ENCODE results near the gene PTPRN2.

PTPRN2 gene

GRCh38 chr7:157619753-157620525 is 967.7 kb downstream of the PTPRN2 start:
- no peak for DNase-seq

- no peak for DNase-seq
Measured at GRCh38 chr7:157618823-157619606, 968.6 kb downstream of the PTPRN2 start.

DNA sequence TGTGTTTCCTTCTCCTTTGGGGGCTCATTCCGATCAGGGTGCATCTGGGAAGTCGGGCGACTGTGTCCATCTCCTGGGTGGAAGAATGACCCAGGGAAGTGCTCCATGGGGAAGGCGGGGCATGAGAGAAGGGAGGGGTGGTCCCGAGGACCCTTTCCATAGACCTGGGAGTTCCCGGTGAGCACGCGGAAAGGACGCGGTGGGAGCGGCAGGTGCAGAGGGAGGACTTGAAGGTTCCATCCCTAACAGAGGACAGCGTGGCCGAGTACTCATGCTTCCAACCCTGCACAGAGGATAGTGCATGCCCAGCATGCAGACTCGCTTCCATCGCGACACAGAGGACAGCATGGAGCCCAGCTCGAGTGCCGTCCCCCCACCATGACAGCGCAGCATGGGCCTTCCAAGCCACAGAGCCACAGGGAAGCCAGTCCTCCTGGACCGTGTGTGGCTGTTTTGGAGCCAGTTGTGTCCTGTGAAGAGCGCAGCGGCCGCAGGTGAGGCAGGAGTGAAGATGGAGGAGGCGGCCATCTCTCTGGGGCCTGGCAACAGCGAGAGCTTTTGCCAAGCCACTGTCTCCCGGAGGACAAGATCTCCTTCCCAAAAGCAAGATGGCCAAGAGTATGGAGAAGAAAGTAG is 969.4 kb downstream of the PTPRN2 start:
- DNase-seq = no peak

GRCh38 chr7:157617401-157617800 is 970.2 kb downstream of the PTPRN2 start:
- no peak for DNase-seq

GRCh38 chr7:157616931-157617330 is 970.7 kb downstream of the PTPRN2 start:
- no peak for DNase-seq

DNA sequence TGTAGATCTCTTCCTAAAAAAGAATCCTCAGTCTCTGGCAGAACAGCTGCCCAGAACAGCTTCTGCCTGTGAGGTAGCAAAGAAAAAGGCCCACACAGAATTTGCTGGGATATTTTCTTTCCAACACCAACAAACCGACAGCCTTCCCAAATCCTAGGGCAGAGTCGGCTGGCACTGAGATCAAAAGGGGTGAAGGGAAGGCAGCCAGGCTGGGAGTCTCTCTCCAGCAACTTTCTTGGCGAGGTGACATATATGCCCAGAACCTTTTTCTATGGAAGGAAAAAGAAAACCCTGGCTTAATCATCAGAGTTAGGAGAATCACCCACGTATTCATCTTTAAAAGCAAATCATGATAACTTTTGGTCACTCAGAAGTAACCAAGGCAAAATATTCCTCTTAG is 971.2 kb downstream of the PTPRN2 start:
- no peak for DNase-seq

- no peak for DNase-seq
Measured at GRCh38 chr7:157615852-157616251, 971.8 kb downstream of the PTPRN2 start.

- no peak for DNase-seq
Measured at GRCh38 chr7:157615101-157615817, 972.4 kb downstream of the PTPRN2 start.

- no peak for DNase-seq
Measured at GRCh38 chr7:157614457-157615020, 973.1 kb downstream of the PTPRN2 start.

GRCh38 chr7:157613575-157614322 is 973.9 kb downstream of the PTPRN2 start:
- DNase-seq = peak; percentile 11

DNA sequence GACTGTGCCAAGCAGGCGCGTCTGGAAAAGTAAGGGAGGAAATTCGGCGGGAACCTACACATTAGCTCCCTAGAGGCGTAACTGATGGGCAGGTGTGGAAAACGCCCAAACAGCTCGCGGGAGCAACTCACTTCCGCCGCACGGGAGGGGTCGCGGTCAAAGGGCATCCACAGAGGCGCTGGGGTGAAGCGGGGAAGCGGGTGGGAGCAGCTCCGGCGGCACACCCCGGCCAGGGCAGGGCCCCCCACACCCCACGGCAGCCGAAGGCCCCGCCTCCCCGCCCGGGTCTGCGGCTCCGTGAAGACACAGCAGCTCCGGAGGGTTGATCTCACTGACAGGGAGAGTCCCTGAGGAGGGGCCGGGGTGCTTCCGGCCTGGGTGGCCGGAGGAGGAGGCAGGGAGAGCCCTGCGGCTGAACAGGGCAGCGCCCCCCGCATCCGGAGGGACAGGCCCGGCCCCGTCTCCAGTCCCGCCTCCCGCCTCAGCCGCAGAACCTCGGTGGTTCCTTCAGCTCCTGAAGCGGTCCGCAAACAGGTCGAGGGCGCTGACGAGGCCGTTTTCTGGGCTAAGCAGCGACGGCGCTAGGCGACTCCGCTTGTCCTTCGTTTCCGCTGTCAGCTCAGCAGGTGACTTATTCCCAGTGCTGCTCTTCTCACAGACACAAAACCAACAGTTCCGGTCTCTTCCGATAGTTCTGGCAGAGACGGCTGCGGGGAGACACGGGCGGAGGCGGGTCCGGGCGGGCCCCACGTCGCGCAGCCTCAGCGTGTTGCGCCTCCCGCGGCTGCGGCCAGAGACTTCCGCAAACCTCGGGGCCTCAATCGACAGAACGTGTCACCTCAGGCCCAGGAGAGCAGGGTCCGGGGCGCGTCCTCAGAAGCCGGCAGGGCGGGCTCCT is 974.7 kb downstream of the PTPRN2 start:
- no peak for DNase-seq

DNA sequence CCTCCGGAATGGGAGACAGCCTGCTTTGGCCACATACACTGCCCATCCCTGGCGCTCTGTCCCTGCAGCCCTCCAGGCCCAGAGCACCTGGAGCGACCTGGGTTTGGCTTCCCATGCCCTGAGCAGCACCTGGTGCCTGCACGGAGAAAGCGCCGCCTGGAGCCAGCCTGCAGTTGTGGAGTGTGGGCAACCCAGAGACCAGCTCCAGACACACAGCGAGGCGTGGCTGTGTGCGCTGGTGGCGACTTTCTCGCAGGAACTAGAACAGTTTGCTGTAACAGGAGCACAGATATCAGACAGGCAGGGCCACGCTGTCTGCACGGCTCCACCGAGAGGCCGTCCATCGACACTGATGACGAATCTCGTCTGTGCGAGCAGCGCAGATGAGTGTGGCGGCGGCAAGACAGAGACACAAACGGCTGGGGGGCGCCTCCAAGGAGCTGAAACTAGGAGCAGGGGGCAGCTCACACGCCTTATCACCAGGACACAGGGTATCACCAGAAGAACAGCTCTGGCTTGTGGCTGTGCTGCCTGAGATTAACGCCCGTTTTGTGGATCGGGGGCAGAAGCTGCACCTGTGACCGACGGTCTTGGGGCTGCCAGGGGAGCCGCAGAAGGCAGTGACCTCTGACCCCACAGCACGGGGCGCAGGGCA is 975.5 kb downstream of the PTPRN2 start:
- no peak for DNase-seq

- no peak for DNase-seq
Measured at GRCh38 chr7:157611341-157611740, 976.3 kb downstream of the PTPRN2 start.

DNA sequence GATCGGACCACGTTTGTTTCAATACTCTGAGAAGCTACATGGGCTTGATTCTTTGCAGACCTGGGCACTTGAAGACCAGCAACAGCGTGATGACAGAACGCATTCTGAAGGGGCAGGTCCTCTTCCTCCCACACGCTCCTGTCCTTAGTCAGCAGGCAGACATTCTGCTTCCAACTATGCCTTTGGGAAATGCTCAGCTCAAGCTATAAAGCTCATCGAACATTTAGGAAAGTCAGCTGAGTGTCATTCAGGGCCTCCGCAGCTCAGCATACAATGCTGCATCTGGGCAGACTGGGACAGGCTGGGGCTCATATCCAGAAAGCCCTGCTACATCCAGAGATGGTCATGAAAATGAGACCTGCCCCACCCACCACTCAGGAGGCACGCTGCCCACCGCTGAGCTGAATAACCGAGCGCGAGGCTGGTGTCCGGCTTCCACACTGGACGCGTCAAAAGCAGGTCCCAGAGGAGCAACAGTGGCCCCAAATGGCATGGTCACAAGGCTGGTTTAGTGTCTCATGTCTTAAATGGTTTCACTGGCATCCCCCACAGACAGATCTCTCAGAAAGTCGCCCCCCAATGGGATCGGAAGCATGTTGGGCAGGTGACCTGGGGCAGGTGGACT is 976.8 kb downstream of the PTPRN2 start:
- DNase-seq = no peak

GRCh38 chr7:157609932-157610640 is 977.5 kb downstream of the PTPRN2 start:
- DNase-seq = no peak

DNA sequence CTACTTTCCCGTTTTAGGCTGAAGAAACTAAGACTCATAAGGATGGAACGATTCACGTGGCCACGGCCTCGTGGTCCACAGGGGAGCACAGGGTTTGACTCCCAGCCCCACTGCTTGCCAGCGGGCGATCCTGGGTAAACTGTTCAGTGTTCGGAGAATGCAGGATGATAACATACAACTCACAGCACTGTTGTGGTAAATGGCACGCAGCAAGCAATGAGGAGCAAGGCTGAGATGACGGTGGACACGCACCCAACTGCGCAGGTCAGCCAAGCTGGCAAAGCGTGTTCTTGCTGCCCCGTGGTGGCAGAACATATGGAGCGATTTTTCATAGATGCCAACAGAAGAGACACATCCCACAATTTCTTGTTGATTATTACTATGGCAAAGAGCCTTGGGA is 978.1 kb downstream of the PTPRN2 start:
- no peak for DNase-seq

DNA sequence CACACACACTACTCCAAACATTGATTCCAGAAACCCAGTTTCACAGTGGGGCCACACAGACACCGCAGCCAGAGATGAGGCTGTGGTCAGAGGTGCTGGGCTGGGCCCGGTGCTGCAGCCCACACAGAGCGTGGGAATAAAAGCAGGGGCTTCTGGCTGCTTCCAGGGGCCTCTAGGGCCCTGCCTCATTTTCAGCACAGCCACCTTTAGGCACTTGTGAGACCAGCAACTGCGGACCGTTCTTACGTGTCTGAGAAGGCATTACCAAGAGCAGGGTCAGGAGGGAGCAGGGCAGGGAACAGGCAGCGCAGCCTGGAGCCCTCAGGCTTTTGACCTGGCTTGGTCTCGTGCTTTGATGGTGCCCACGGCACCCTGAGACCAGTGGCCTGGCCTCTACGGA is 980.4 kb downstream of the PTPRN2 start:
- DNase-seq = no peak

- DNase-seq = no peak
Measured at GRCh38 chr7:157606140-157606539, 981.5 kb downstream of the PTPRN2 start.

DNA sequence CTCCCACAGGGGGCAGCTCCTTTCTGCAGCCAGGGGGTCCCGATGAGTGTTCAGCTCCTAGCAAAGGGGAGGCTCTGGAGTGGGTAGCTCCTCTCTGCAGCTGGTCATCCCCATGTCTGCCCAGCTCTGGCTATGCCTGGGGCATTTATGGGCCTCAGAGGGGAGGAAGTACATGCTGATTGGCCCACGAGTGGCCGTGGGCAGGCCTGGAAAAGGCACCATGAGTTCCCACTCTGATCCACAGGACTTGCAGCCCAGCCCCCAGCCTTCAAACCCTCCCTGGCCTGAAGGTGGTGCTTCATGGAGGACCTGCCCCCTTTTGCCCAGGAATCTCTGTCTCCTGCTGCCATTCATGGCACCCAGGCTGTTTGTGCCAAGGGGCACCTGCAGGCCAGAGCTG is 982.0 kb downstream of the PTPRN2 start:
- no peak for DNase-seq

Measured in fibroblast of skin of abdomen (primary cell).